ENCODE results near the gene PDSS2. TPM values are rescaled to one million over a fixed set of nuclear protein-coding genes. Genes with fewer than 3 reads are reported as not detected.

The PDSS2 gene
- total RNA-seq, 4 donors from 2014 or later: 2.3 to 16.9 (median 10.7) TPM

DNA sequence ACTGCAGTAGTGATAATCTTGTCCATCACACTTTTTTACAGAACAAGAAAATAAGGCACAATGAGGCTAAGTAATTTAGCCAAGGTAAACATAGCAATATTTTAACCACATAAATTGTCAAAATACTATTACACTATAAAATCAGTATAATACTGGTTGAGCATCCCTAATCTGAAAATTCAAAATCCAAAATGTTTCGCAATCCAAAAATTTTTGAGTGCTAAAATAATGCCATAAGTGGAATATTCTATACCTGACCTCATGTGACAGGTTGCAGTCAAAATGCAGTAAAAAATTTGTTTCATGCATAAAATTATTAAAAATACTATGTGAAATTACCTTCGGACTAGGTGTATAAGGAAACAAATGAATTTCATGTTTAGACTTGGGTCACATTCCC, 101.5 kb downstream of the PDSS2 start:
- no peaks in the 10 kb centered on the region for H3K9me3 ChIP-seq
- H3K4me3 ChIP-seq: no peak overlapping the region
- no peak for DNase-seq
- no peaks in the 10 kb centered on the region for H3K4me1 ChIP-seq
- intact Hi-C loops (cut with DNase I; ENCODE audit: low total_unique reads): no loop called here
- TF ChIP-seq POLR2A (IDR thresholded peaks at IDR 0.05): no peak
- TF ChIP-seq, protein P1, sequence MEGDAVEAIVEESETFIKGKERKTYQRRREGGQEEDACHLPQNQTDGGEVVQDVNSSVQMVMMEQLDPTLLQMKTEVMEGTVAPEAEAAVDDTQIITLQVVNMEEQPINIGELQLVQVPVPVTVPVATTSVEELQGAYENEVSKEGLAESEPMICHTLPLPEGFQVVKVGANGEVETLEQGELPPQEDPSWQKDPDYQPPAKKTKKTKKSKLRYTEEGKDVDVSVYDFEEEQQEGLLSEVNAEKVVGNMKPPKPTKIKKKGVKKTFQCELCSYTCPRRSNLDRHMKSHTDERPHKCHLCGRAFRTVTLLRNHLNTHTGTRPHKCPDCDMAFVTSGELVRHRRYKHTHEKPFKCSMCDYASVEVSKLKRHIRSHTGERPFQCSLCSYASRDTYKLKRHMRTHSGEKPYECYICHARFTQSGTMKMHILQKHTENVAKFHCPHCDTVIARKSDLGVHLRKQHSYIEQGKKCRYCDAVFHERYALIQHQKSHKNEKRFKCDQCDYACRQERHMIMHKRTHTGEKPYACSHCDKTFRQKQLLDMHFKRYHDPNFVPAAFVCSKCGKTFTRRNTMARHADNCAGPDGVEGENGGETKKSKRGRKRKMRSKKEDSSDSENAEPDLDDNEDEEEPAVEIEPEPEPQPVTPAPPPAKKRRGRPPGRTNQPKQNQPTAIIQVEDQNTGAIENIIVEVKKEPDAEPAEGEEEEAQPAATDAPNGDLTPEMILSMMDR (IDR thresholded peaks at IDR 0.05): no peak
- no peak overlapping the region for H3K27ac ChIP-seq
- H3K36me3 ChIP-seq: no peaks in the 10 kb centered on the region
- H3K27me3 ChIP-seq: no peaks in the 10 kb centered on the region

DNA sequence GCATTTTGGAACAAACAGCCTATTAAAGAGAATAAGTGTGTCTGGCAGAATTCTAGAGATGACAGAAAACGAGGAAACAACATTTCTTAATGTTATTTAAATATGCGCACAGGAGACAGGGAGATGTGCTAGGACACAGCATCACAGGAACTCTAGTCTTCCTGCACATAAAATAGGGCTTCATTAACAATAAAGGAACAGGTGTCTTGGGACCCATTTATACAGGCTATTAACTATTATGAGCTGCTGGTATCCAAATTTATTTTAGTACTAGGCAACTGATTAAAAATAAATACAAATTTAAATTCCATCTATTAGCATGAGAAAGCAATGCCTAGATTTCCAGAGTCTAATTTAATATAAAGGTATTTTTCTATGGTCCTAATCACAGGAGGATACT, 102.3 kb downstream of the PDSS2 start:
- no peak overlapping the region for H3K27ac ChIP-seq
- H3K9me3 ChIP-seq: no peaks in the 10 kb centered on the region
- intact Hi-C loops (cut with DNase I; ENCODE audit: low total_unique reads): no loop called here
- H3K4me1 ChIP-seq: no peaks in the 10 kb centered on the region
- H3K36me3 ChIP-seq: no peaks in the 10 kb centered on the region
- no peaks in the 10 kb centered on the region for H3K27me3 ChIP-seq
- DNase-seq: no peak
- no peak overlapping the region for H3K4me3 ChIP-seq
- TF ChIP-seq POLR2A (IDR thresholded peaks at IDR 0.05): no peak

DNA sequence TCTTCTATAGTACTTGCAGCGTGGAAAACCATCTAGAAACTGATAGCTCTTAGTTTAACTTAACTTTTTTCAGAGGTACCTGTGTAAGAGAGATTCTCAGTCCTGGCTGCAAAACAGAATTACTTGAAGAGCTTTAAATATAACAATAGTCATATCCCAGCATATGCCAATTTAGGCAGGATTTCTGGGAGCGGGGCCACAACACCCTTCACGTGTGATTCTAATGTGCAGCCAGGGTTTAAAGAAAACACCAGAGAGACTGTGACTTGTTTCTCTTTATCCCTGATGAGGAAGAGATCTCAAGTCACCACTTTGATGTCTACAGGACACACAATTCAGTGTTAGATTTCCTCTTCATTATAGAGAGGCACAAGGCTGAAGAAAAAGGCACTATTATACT, 103.7 kb downstream of the PDSS2 start:
- no peak overlapping the region for H3K4me3 ChIP-seq
- intact Hi-C loops (cut with DNase I; ENCODE audit: low total_unique reads): no loop called here
- DNase-seq: no peak
- no peaks in the 10 kb centered on the region for H3K9me3 ChIP-seq
- no peak overlapping the region for H3K27ac ChIP-seq
- TF ChIP-seq POLR2A (IDR thresholded peaks at IDR 0.05): no peak
- TF ChIP-seq, protein P1 (IDR thresholded peaks at IDR 0.05): no peak
- no peaks in the 10 kb centered on the region for H3K27me3 ChIP-seq
- no peaks in the 10 kb centered on the region for H3K4me1 ChIP-seq
- no peaks in the 10 kb centered on the region for H3K36me3 ChIP-seq

DNA sequence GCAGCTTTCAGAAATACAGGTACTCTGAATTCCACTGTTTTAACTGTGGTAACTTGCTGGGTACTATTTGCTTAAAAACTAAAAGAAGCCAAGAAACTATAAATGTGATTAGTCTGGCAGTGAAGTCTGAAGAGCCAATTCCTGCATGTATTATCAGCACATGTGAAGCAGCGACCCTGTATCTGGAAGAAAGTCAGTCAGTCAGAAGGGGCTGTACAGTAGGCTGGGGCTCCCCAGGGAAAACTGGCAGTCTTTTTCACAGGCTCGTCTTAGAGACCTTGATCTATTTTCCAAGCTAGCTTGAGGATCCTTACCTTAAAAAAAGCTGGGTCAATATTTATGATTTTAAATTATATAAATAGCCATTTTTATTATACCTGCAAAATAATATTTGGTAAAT, 104.9 kb downstream of the PDSS2 start:
- Histone ChIP-seq H3K4me1 (no peaks in the 10 kb centered on the region), H3K27ac (no peak overlapping the region), H3K9me3 (no peaks in the 10 kb centered on the region), H3K4me3 (no peak overlapping the region), H3K27me3 (no peaks in the 10 kb centered on the region), H3K36me3 (no peaks in the 10 kb centered on the region)
- no peak for TF ChIP-seq POLR2A (IDR thresholded peaks at IDR 0.05)
- TF ChIP-seq, protein P1 (IDR thresholded peaks at IDR 0.05): no peak
- no peak for DNase-seq
- intact Hi-C loops (cut with DNase I; ENCODE audit: low total_unique reads): no loop called here

DNA sequence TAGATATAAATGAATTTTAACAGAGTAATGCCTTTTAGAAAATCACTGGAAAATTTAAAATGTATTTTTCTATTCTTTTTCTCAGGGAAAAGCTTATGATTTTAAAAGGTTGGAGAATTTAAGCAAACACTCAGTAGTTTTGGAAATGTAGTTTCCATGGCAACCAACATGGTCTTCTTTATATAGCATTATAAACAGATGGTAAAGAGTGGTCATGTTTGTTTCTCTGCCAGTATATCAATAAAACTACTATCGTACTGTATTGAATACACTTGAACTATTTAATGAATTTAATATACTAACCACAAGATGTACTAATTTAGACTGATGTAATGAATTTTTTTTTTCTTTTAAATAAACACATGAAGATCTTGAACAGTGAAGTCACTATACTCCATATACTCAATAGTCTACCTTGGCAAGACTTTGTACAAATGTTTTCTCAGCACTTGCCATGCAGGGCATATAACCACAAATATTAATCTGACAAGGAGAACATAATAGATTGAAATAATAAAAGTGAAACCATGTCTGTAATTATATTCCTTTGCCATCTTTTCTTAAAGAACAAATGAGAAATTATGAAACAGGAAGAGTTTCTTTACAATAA, 105.5 kb downstream of the PDSS2 start:
- no peak for DNase-seq
- Histone ChIP-seq H3K4me3 (no peak overlapping the region), H3K27ac (no peak overlapping the region), H3K27me3 (no peaks in the 10 kb centered on the region), H3K4me1 (no peaks in the 10 kb centered on the region), H3K9me3 (no peaks in the 10 kb centered on the region), H3K36me3 (no peaks in the 10 kb centered on the region)
- TF ChIP-seq, protein P1 (IDR thresholded peaks at IDR 0.05): no peak
- TF ChIP-seq POLR2A (IDR thresholded peaks at IDR 0.05): no peak
- intact Hi-C loops (cut with DNase I; ENCODE audit: low total_unique reads): no loop called here

DNA sequence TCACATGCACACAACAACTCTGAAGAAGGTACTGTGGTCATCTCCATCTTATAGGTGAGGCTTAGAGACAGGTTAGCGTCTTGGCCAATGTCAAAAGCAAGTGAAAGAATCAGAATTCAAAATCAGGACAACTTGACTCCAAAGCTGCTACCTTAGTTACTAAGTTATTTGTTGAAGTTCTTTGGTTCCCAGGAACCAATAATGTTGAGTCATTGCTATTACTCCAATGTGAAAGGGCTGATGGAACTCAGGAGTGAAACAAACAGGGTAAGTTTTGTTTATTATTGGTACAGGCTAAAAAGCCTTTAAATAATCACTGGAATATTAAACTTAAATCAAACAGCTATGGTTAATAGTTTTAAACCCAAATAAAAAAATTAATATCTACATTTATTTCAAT, 111.1 kb downstream of the PDSS2 start:
- Histone ChIP-seq H3K27me3 (no peaks in the 10 kb centered on the region), H3K27ac (no peak overlapping the region), H3K9me3 (no peaks in the 10 kb centered on the region), H3K36me3 (no peaks in the 10 kb centered on the region), H3K4me3 (no peak overlapping the region), H3K4me1 (no peaks in the 10 kb centered on the region)
- intact Hi-C loops (cut with DNase I; ENCODE audit: low total_unique reads): no loop called here
- TF ChIP-seq POLR2A (IDR thresholded peaks at IDR 0.05): no peak
- TF ChIP-seq, protein P1 (IDR thresholded peaks at IDR 0.05): no peak
- DNase-seq: no peak
